Smooth muscle cell (in vitro differentiated cells): Measurements from ENCODE around the gene ANKRD13C. TPM values are rescaled to one million over a fixed set of nuclear protein-coding genes. Genes with fewer than 3 reads are reported as not detected.
"Not testable (repeated sequence)": the region's sequence is repeated elsewhere in the genome, so short reads cannot be mapped to it uniquely, and the experiment has no call there.

Experiments used
- DNase-seq: peaks from one replicate; lab custom pipeline; 2025; ENCODE audit not compliant: unreplicated experiment; lab: John Stamatoyannopoulos, UW
- H2AFZ ChIP-seq: fragments of 200-600 bp; sonication (generic); 2 replicates; pipeline ENCODE4 v1.6.0; 2016; ENCODE audit warnings: antibody characterized with exemption, low read depth, mild to moderate bottlenecking
- H3F3A ChIP-seq: fragments of 200-600 bp; sonication (generic); 2 replicates; pipeline ENCODE4 v1.6.0; 2017; ENCODE audit warnings: antibody characterized with exemption, low read depth
- H3K27ac ChIP-seq: fragments of 200-600 bp; sonication (generic); 2 replicates; pipeline ENCODE4 v1.5.1; 2016; ENCODE audit warnings: low read depth, mild to moderate bottlenecking
- H3K27me3 ChIP-seq: fragments of 200-600 bp; sonication (generic); 2 replicates; pipeline ENCODE4 v1.6.1; 2016; ENCODE audit warnings: low read depth, mild to moderate bottlenecking
- H3K36me3 ChIP-seq: fragments of 200-600 bp; sonication (generic); 2 replicates; pipeline ENCODE4 v1.5.1; 2016; ENCODE audit warnings: low read depth
- H3K4me1 ChIP-seq: fragments of 200-600 bp; sonication (generic); 2 replicates; pipeline ENCODE4 v1.5.1; 2016; ENCODE audit warnings: low read depth
- H3K4me2 ChIP-seq: fragments of 200-600 bp; sonication (generic); 2 replicates; pipeline ENCODE4 v1.6.0; 2016; ENCODE audit warnings: mild to moderate bottlenecking
- H3K4me3 ChIP-seq: fragments of 200-600 bp; sonication (generic); 2 replicates; pipeline ENCODE4 v1.5.1; 2016; ENCODE audit warnings: mild to moderate bottlenecking
- H3K79me2 ChIP-seq: fragments of 200-600 bp; sonication (generic); 2 replicates; pipeline ENCODE4 v1.6.0; 2016; ENCODE audit warnings: low read depth, mild to moderate bottlenecking
- H3K9ac ChIP-seq: fragments of 200-600 bp; sonication (generic); 2 replicates; pipeline ENCODE4 v1.6.0; 2016; ENCODE audit warnings: low read depth
- H3K9me3 ChIP-seq: fragments of 200-600 bp; sonication (generic); replicated peaks from 2 replicates; pipeline ENCODE4 v1.5.1; 2016; ENCODE audit warnings: low read depth
- H4K20me1 ChIP-seq: fragments of 200-600 bp; sonication (generic); 2 replicates; pipeline ENCODE4 v1.6.0; 2016; ENCODE audit warnings: low read depth
- WGBS: methylation state at CpG from one replicate; pipeline ENCODE4 v1.1.7; 2016; ENCODE audit warnings: low lambda C conversion rate; 5-methylcytosine and 5-hydroxymethylcytosine counted together
- polyA plus RNA-seq: library from polyadenylated mRNA; unstranded; fragments of >200 nt; fragmentation: Nextera tagmentation; extraction: Ambion mirVana; gene quantifications from 2 replicates; pipeline ENCODE4 v1.2.1, GENCODE V29; 2016
- total RNA-seq: library from RNA; depleted of rRNA; stranded (reverse); fragments of >200 nt; gene quantifications from 2 replicates; pipeline ENCODE4 v1.2.3, GENCODE V29; 2014
- TF ChIP-seq, protein P1 (sequence below): fragments of 200-600 bp; sonication (generic); IDR thresholded peaks from 2 replicates; pipeline ENCODE4 v1.5.1; 2017; ENCODE audit warnings: borderline replicate concordance, mild to moderate bottlenecking, antibody characterized with exemption; ENCODE audit not compliant: insufficient read depth, poor library complexity, severe bottlenecking

Gene ANKRD13C
- total and polyA plus RNA-seq, 2 experiments from 2014 or later: 18.3 to 27.6 TPM

- Histone ChIP-seq H3K79me2 (no peaks in the 10 kb centered on the region), H3K27me3 (no peaks in the 10 kb centered on the region), H3K9ac (no peak overlapping the region), H3K27ac (no peak overlapping the region), H3K4me3 (no peak overlapping the region), H2AFZ (no peak overlapping the region), H3K4me1 (no peaks in the 10 kb centered on the region), H4K20me1 (no peaks in the 10 kb centered on the region), H3K4me2 (no peak overlapping the region), H3F3A (no peaks in the 10 kb centered on the region), H3K9me3 (no peaks in the 10 kb centered on the region), H3K36me3 (no peaks in the 10 kb centered on the region)
- no peak for DNase-seq
- 84% methylated on average over 3 of the region's 3 CpGs for WGBS
- TF ChIP-seq, protein P1, sequence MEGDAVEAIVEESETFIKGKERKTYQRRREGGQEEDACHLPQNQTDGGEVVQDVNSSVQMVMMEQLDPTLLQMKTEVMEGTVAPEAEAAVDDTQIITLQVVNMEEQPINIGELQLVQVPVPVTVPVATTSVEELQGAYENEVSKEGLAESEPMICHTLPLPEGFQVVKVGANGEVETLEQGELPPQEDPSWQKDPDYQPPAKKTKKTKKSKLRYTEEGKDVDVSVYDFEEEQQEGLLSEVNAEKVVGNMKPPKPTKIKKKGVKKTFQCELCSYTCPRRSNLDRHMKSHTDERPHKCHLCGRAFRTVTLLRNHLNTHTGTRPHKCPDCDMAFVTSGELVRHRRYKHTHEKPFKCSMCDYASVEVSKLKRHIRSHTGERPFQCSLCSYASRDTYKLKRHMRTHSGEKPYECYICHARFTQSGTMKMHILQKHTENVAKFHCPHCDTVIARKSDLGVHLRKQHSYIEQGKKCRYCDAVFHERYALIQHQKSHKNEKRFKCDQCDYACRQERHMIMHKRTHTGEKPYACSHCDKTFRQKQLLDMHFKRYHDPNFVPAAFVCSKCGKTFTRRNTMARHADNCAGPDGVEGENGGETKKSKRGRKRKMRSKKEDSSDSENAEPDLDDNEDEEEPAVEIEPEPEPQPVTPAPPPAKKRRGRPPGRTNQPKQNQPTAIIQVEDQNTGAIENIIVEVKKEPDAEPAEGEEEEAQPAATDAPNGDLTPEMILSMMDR: no peak
Observed at GRCh38 chr1:70383483-70383882, 29.0 kb upstream of the ANKRD13C start.

GRCh38 chr1:70382682-70383081 lies 28.2 kb upstream of the ANKRD13C start:
- H3K4me3 ChIP-seq: no peak overlapping the region
- no peaks in the 10 kb centered on the region for H3K4me1 ChIP-seq
- no peak overlapping the region for H2AFZ ChIP-seq
- no peak for DNase-seq
- no peaks in the 10 kb centered on the region for H3K36me3 ChIP-seq
- H3K9me3 ChIP-seq: no peaks in the 10 kb centered on the region
- H3F3A ChIP-seq: no peaks in the 10 kb centered on the region
- H3K4me2 ChIP-seq: no peak overlapping the region
- no peaks in the 10 kb centered on the region for H3K79me2 ChIP-seq
- no peaks in the 10 kb centered on the region for H4K20me1 ChIP-seq
- no peak overlapping the region for H3K9ac ChIP-seq
- TF ChIP-seq, protein P1: no peak
- H3K27me3 ChIP-seq: no peaks in the 10 kb centered on the region
- H3K27ac ChIP-seq: no peak overlapping the region

- no peaks in the 10 kb centered on the region for H4K20me1 ChIP-seq
- 81% methylated on average over 6 of the region's 6 CpGs for WGBS
Observed at GRCh38 chr1:70376196-70376595, 21.7 kb upstream of the ANKRD13C start.

GRCh38 chr1:70373580-70373979 lies 19.1 kb upstream of the ANKRD13C start:
- H3K9me3 ChIP-seq, H4K20me1 ChIP-seq, H3K4me1 ChIP-seq, H3K27me3 ChIP-seq, DNase-seq, H3K36me3 ChIP-seq, H3K9ac ChIP-seq, H3K4me2 ChIP-seq, H3K79me2 ChIP-seq, H3K27ac ChIP-seq, H3K4me3 ChIP-seq, H2AFZ ChIP-seq, H3F3A ChIP-seq: not testable (repeated sequence)
- 51% methylated on average over 2 of the region's 2 CpGs for WGBS

More at GRCh38 chr1:70376196-70376595, 21.7 kb upstream of the ANKRD13C start:
- DNase-seq: no peak
- no peak overlapping the region for H2AFZ ChIP-seq
- peaks cover 5% of the 10 kb centered on the region for H3K4me1 ChIP-seq
- no peaks in the 10 kb centered on the region for H3F3A ChIP-seq
- no peaks in the 10 kb centered on the region for H3K79me2 ChIP-seq
- H3K27me3 ChIP-seq: no peaks in the 10 kb centered on the region
- no peak overlapping the region for H3K27ac ChIP-seq
- no peak overlapping the region for H3K4me2 ChIP-seq
- no peak overlapping the region for H3K9ac ChIP-seq
- H3K9me3 ChIP-seq: no peaks in the 10 kb centered on the region
- no peaks in the 10 kb centered on the region for H3K36me3 ChIP-seq
- no peak overlapping the region for H3K4me3 ChIP-seq
- TF ChIP-seq, protein P1: no peak
